WTC11 (cell line): ENCODE measurements around the gene LHX4. TPM values are rescaled to one million over a fixed set of nuclear protein-coding genes. Genes with fewer than 3 reads are reported as not detected.
A peak's percentile ranks its signal among the peaks of the same experiment; 100 is the strongest.

ENCODE experiments used
- ATAC-seq: fragments of 200-7000 bp; cut with Tn5 transposase; 2 replicates; pipeline ENCODE4 v1.10.0; 2021; ENCODE audit warnings: mild to moderate bottlenecking, moderate library complexity
- CTCF ChIA-PET: fragments of 300-600 bp; sonication (Branson Sonifier 250); formaldehyde crosslinking; loops from one replicate; lab custom pipeline; 2021; ENCODE audit warnings: antibody characterized with exemption; lab: Charles Lee
- POLR2A ChIA-PET: fragments of 350-600 bp; sonication (Branson Sonifier 250); formaldehyde crosslinking; loops from one replicate; lab custom pipeline; 2021; ENCODE audit warnings: antibody characterized with exemption; lab: Charles Lee
- DNase-seq: peaks from one replicate; pipeline ENCODE4 v3.0.0; 2021; ENCODE audit warnings: low spot score
- H3K27ac Mint-ChIP-seq: 2 replicates; pipeline ENCODE4 v1.8.0; 2021; ENCODE audit warnings: mixed read lengths
- H3K27me3 Mint-ChIP-seq: 2 replicates; pipeline ENCODE4 v1.8.0; 2021; ENCODE audit warnings: low read depth, mild to moderate bottlenecking, moderate library complexity, mixed read lengths
- H3K36me3 Mint-ChIP-seq: 2 replicates; pipeline ENCODE4 v1.8.0; 2021; ENCODE audit warnings: mixed read lengths
- H3K4me1 Mint-ChIP-seq: 2 replicates; pipeline ENCODE4 v1.8.0; 2022; ENCODE audit warnings: mixed read lengths
- H3K4me3 Mint-ChIP-seq: 2 replicates; pipeline ENCODE4 v1.8.0; 2021; ENCODE audit warnings: mild to moderate bottlenecking, moderate library complexity, mixed read lengths
- H3K9me3 Mint-ChIP-seq: 2 replicates; pipeline ENCODE4 v1.8.0; 2021; ENCODE audit warnings: mixed read lengths
- ARID4B ChIP-seq: sonication (generic); formaldehyde crosslinking; IDR thresholded peaks from 2 replicates; pipeline ENCODE4 v1.8.0; 2023; ENCODE audit warnings: missing genetic modification reagents, mild to moderate bottlenecking, borderline replicate concordance
- ATF1 ChIP-seq: sonication (generic); formaldehyde crosslinking; IDR thresholded peaks from 2 replicates; pipeline ENCODE4 v1.8.1; 2023; ENCODE audit warnings: mild to moderate bottlenecking, moderate library complexity, missing genetic modification reagents
- CBFB ChIP-seq: sonication (generic); formaldehyde crosslinking; IDR thresholded peaks from 2 replicates; pipeline ENCODE4 v1.8.1; 2022; ENCODE audit warnings: mild to moderate bottlenecking, low read depth, missing genetic modification reagents
- ESRRA ChIP-seq: sonication (generic); formaldehyde crosslinking; IDR thresholded peaks from 2 replicates; pipeline ENCODE4 v1.8.1; 2022; ENCODE audit warnings: mild to moderate bottlenecking, missing genetic modification reagents, borderline replicate concordance
- GRHL2 ChIP-seq: fragments of 250-450 bp; sonication (Bioruptor Pico); IDR thresholded peaks from 2 replicates; pipeline ENCODE4 v1.8.0; 2022; ENCODE audit warnings: mild to moderate bottlenecking, moderate library complexity; ENCODE audit not compliant: insufficient replicate concordance, severe bottlenecking
- OVOL2 ChIP-seq: fragments of 250-450 bp; sonication (Bioruptor Pico); IDR thresholded peaks from 2 replicates; pipeline ENCODE4 v1.9.0; 2021; ENCODE audit warnings: mild to moderate bottlenecking, borderline replicate concordance
- PRRX2 ChIP-seq: fragments of 250-450 bp; sonication (Bioruptor Pico); IDR thresholded peaks from 2 replicates; pipeline ENCODE4 v1.8.0; 2021; ENCODE audit warnings: mild to moderate bottlenecking
- SMAD4 ChIP-seq: sonication (generic); formaldehyde crosslinking; IDR thresholded peaks from 2 replicates; pipeline ENCODE4 v1.8.0; 2022; ENCODE audit warnings: mild to moderate bottlenecking, missing genetic modification reagents
- SOX15 ChIP-seq: fragments of 250-450 bp; sonication (Bioruptor Pico); IDR thresholded peaks from 2 replicates; pipeline ENCODE4 v1.9.0; 2021; ENCODE audit warnings: mild to moderate bottlenecking
- ZNF671 ChIP-seq: fragments of 250-450 bp; sonication (Bioruptor Pico); IDR thresholded peaks from 2 replicates; pipeline ENCODE4 v1.8.0; 2021; ENCODE audit warnings: mild to moderate bottlenecking
- total RNA-seq: library from RNA; stranded (reverse); gene quantifications from 3 replicates; pipeline ENCODE4 v1.2.3, GENCODE V29; 2021
- TF ChIP-seq, protein P1 (sequence below): sonication (generic); formaldehyde crosslinking; IDR thresholded peaks from 2 replicates; pipeline ENCODE4 v1.8.0; 2023; ENCODE audit warnings: mild to moderate bottlenecking, missing genetic modification reagents
- TF ChIP-seq, protein P2 (sequence below): sonication (generic); formaldehyde crosslinking; IDR thresholded peaks from 2 replicates; pipeline ENCODE4 v1.8.1; 2023; ENCODE audit warnings: mild to moderate bottlenecking, missing genetic modification reagents
- TF ChIP-seq, protein P3 (sequence below): sonication (generic); formaldehyde crosslinking; IDR thresholded peaks from 2 replicates; pipeline ENCODE4 v1.8.1; 2023; ENCODE audit warnings: mild to moderate bottlenecking, missing genetic modification reagents, borderline replicate concordance
- TF ChIP-seq, protein P4 (sequence below): sonication (generic); formaldehyde crosslinking; IDR thresholded peaks from 2 replicates; pipeline ENCODE4 v1.8.1; 2022; ENCODE audit warnings: low read depth, missing genetic modification reagents, borderline replicate concordance
- TF ChIP-seq, protein P5 (sequence below): sonication (generic); formaldehyde crosslinking; conservative IDR thresholded peaks from 2 replicates; pipeline ENCODE4 v1.8.1; 2022; ENCODE audit warnings: mild to moderate bottlenecking, missing genetic modification reagents

LHX4 gene
- total RNA-seq, 1 experiment from 2014 or later: 19.2 TPM

GRCh38 chr1:180204231-180204630 is 25.8 kb upstream of the LHX4 start:
- DNase-seq (no peak), ATAC-seq (peak; percentile 53)
- no peaks in the 10 kb centered on the region for H3K4me1 Mint-ChIP-seq
- H3K27ac Mint-ChIP-seq: no peak overlapping the region
- ChIA-PET CTCF (interaction anchor here (1.1 kb wide), 2 partner anchors 23 to 25 kb away, joined by 3 to 5 read pairs; no protein-coding TSS in a partner anchor), POLR2A (interaction anchor here (0.5 to 0.7 kb wide), 2 partner anchors 16 to 74 kb away, joined by 3 to 4 read pairs; no protein-coding TSS in a partner anchor)
- no peak overlapping the region for H3K4me3 Mint-ChIP-seq
- TF ChIP-seq GRHL2 (CRISPR knock-in tag): no peak
- TF ChIP-seq CBFB (CRISPR knock-in tag): no peak
- TF ChIP-seq OVOL2 (CRISPR knock-in tag): no peak
- TF ChIP-seq, protein P1, sequence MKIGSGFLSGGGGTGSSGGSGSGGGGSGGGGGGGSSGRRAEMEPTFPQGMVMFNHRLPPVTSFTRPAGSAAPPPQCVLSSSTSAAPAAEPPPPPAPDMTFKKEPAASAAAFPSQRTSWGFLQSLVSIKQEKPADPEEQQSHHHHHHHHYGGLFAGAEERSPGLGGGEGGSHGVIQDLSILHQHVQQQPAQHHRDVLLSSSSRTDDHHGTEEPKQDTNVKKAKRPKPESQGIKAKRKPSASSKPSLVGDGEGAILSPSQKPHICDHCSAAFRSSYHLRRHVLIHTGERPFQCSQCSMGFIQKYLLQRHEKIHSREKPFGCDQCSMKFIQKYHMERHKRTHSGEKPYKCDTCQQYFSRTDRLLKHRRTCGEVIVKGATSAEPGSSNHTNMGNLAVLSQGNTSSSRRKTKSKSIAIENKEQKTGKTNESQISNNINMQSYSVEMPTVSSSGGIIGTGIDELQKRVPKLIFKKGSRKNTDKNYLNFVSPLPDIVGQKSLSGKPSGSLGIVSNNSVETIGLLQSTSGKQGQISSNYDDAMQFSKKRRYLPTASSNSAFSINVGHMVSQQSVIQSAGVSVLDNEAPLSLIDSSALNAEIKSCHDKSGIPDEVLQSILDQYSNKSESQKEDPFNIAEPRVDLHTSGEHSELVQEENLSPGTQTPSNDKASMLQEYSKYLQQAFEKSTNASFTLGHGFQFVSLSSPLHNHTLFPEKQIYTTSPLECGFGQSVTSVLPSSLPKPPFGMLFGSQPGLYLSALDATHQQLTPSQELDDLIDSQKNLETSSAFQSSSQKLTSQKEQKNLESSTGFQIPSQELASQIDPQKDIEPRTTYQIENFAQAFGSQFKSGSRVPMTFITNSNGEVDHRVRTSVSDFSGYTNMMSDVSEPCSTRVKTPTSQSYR: no peak
- no peak for TF ChIP-seq SMAD4 (CRISPR knock-in tag)
- TF ChIP-seq ZNF671 (CRISPR knock-in tag): no peak
- TF ChIP-seq, protein P2, sequence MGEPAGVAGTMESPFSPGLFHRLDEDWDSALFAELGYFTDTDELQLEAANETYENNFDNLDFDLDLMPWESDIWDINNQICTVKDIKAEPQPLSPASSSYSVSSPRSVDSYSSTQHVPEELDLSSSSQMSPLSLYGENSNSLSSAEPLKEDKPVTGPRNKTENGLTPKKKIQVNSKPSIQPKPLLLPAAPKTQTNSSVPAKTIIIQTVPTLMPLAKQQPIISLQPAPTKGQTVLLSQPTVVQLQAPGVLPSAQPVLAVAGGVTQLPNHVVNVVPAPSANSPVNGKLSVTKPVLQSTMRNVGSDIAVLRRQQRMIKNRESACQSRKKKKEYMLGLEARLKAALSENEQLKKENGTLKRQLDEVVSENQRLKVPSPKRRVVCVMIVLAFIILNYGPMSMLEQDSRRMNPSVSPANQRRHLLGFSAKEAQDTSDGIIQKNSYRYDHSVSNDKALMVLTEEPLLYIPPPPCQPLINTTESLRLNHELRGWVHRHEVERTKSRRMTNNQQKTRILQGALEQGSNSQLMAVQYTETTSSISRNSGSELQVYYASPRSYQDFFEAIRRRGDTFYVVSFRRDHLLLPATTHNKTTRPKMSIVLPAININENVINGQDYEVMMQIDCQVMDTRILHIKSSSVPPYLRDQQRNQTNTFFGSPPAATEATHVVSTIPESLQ (CRISPR knock-in tag): no peak
- TF ChIP-seq ARID4B (CRISPR knock-in tag): no peak
- no peak for TF ChIP-seq SOX15 (CRISPR knock-in tag)
- no peak for TF ChIP-seq PRRX2 (CRISPR knock-in tag)
- TF ChIP-seq, protein P3, sequence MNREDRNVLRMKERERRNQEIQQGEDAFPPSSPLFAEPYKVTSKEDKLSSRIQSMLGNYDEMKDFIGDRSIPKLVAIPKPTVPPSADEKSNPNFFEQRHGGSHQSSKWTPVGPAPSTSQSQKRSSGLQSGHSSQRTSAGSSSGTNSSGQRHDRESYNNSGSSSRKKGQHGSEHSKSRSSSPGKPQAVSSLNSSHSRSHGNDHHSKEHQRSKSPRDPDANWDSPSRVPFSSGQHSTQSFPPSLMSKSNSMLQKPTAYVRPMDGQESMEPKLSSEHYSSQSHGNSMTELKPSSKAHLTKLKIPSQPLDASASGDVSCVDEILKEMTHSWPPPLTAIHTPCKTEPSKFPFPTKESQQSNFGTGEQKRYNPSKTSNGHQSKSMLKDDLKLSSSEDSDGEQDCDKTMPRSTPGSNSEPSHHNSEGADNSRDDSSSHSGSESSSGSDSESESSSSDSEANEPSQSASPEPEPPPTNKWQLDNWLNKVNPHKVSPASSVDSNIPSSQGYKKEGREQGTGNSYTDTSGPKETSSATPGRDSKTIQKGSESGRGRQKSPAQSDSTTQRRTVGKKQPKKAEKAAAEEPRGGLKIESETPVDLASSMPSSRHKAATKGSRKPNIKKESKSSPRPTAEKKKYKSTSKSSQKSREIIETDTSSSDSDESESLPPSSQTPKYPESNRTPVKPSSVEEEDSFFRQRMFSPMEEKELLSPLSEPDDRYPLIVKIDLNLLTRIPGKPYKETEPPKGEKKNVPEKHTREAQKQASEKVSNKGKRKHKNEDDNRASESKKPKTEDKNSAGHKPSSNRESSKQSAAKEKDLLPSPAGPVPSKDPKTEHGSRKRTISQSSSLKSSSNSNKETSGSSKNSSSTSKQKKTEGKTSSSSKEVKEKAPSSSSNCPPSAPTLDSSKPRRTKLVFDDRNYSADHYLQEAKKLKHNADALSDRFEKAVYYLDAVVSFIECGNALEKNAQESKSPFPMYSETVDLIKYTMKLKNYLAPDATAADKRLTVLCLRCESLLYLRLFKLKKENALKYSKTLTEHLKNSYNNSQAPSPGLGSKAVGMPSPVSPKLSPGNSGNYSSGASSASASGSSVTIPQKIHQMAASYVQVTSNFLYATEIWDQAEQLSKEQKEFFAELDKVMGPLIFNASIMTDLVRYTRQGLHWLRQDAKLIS (CRISPR knock-in tag): no peak
- TF ChIP-seq ESRRA: no peak
- TF ChIP-seq ATF1 (CRISPR knock-in tag): no peak
- TF ChIP-seq, protein P4, sequence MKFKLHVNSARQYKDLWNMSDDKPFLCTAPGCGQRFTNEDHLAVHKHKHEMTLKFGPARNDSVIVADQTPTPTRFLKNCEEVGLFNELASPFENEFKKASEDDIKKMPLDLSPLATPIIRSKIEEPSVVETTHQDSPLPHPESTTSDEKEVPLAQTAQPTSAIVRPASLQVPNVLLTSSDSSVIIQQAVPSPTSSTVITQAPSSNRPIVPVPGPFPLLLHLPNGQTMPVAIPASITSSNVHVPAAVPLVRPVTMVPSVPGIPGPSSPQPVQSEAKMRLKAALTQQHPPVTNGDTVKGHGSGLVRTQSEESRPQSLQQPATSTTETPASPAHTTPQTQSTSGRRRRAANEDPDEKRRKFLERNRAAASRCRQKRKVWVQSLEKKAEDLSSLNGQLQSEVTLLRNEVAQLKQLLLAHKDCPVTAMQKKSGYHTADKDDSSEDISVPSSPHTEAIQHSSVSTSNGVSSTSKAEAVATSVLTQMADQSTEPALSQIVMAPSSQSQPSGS (CRISPR knock-in tag): no peak
- TF ChIP-seq, protein P5, sequence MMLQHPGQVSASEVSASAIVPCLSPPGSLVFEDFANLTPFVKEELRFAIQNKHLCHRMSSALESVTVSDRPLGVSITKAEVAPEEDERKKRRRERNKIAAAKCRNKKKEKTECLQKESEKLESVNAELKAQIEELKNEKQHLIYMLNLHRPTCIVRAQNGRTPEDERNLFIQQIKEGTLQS (CRISPR knock-in tag): no peak
- no peaks in the 10 kb centered on the region for H3K36me3 Mint-ChIP-seq
- no peaks in the 10 kb centered on the region for H3K9me3 Mint-ChIP-seq
- no peaks in the 10 kb centered on the region; the same call in 1 of the 2 replicates for H3K27me3 Mint-ChIP-seq
